Stimulated activated CD4-positive, alpha-beta T cell treated with anti-CD3 and anti-CD28 coated beads, TNF-alpha, amount 100 ng/mL, for 4 hours (primary cell): ENCODE measurements around the gene KCNQ1OT1.

Experiments
- DNase-seq, 3 experiments: peaks; one replicate each; pipeline ENCODE4 v3.0.0-alpha.2; 2020; ENCODE audit warnings: low read depth in 3 of 3

KCNQ1OT1 gene

GRCh38 chr11:2669634-2670469 is 29.9 kb downstream of the KCNQ1OT1 start:
- no peak for DNase-seq

DNA sequence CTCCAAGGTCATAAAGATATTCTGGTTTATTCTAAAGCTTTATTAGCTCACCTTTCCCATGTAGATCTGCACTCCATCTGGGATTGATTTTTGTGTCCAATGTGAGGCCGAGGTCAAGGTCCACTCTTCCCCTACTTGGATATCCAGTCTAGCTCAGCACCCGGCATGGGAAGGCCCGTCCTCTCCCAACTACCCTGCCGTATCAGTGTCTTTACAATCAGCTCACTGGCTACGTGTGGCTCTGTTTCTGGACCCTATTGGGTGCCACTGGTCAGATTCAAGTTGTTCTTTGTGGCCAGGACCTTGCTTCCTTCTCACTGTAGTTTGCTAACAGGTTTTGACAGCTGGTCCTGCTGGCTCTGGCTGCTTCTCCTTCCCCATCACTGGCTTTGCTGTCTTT is 30.9 kb downstream of the KCNQ1OT1 start:
- no peak for DNase-seq

DNA sequence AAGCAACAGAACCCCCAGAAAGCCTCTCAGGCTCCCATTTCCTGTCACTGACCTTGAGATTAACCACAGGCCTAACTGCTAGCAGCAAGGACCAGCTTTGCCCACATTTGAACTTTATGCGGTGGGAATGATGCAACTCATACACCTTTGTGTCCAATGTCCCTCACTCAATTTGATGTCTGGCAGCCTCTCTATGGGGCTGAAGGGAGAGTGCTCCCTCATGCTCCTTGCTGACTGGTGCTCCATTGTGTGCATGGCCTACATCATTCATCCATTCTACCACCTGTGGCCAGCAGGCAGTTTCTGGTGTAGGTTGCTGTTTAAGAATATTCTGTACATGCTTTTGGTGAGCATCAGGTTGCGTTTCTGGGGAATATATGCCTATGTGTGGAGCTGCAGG is 31.9 kb downstream of the KCNQ1OT1 start:
- DNase-seq = no peak

DNA sequence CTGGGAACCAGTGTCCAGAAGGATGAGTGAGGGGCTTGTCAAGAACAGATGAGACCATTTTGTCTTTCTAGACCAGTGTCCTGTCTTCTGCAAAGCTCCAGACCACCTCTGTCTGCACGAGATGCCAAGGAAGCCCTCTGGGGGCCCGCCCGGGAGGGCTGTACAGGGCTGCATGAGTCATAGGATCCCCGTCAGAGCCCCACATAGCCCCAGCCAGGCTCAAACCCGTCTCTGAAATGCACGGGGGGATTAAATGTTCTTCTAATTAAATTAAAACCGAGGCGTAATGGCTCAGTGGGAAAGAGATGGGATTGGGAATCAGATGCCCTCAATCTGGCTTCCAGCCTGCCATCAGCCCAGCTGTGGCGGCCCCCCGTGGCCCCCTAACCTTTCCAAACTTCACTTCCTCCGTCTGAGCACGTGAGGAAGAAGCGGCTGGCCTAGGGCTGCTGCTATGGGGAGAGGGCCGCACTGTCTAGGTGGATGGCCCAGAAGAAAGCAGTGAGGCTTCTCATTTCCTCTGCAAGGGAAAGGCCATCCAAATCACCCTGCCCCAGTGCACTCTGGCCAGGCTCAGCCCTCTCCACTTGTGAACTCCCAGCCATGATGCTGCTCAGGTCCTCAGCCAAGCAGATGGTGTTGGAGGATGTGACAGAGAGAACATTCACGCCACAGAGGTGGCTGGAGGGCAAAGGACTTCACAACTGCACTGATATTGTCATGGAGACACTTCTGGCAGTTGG is 32.8 kb downstream of the KCNQ1OT1 start:
- no peak for DNase-seq

GRCh38 chr11:2666401-2666741 is 33.4 kb downstream of the KCNQ1OT1 start:
- no peak for DNase-seq

DNA sequence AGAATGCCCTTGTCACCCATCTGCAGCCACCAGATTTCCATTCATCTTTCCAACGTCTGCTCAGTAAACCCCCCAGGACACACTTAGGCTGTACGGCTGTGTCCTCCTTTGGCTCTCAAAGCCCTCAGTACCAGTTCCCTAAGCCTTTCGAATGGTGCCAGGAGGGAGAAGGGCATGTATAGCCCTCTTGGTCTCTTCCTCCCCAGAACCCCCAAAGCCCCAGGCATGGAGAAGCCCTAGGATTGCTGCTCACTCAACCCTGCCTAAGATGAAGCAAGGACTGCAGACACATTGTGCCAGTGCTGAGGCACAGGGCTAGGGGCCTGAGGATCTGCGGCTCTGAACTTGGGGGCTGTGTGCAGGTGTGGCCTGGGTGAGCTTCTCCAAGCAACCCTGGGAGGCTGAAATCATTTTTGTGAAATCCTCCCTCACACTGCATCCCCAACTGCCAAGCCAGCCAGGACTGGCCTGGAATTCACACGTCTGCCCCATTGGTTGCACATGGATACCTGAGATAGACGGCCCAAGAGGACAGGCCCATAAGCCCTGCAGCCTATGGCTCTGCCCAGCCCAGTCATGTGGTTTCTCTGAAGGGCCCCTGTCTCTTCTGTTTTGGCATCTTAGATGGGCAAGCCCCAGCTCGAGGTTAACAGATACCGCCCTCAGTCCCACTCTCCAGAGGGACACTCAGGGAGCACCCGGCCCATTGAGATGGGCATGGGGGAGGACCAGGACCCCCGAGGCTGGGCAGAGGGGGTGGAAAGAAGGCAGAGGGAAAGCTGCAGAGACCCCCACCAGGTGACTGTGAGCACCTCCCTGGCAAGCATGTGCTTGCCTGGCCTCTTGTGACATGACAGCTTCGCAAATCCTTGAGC is 34.0 kb downstream of the KCNQ1OT1 start:
- no peak for DNase-seq

DNA sequence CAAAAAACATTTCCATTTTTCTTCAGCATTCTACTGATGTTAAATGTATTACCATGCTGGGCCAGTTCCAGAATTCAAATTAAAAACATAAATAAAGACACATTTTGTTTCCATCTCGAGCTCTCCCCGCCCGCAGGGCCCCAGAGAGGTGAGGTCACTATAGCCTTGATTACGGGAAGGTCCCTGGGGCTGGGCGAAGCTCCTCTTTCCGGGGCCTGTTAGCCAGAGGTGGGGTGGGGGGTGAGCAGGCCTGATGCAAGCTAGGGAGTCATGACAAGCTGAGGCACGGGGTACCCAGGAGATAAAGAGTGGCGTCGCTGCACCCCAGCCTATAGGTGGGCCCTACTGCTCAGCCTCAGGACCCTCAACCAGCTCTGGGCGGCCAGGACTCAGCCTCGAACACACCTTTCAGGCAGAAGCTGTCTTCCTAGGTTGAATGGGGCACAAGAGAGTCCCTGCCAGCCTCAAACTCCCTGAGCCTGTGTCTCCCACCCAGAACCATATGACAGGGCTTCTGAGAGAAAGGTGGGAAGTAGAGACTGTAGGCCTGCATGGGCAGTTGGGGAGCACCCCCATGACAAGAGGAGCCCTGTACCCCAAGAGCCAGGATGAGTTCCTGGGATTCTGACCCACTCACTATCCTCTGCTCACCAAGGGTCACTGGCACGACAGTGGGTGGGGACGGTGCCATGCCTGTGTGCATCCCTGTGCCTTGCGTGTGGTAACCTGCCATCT is 34.8 kb downstream of the KCNQ1OT1 start:
- no peak for DNase-seq

DNA sequence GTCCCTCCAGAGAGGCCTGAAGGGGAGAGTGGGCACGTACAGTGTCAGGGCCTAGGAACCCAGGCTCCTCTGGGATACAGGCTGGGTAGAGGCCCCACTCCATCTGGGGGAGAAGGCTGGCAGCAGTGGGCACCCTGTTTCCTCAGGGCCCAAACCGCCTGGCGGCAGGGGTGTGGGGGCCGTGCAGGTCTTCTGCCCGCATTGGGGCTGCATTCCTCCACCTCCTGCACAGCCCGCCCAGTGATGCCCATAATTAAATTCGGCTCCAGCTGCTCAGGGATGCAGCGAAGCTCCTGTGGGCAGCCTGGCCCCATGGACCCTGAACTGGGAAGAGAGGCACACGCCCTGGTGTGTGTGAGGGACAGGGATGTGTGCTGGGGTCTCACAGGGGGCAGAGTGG is 35.4 kb downstream of the KCNQ1OT1 start:
- no peak for DNase-seq

- no peak for DNase-seq
Observed at GRCh38 chr11:2663915-2664314, 35.9 kb downstream of the KCNQ1OT1 start.

- DNase-seq = no peak
Observed at GRCh38 chr11:2663506-2663905, 36.3 kb downstream of the KCNQ1OT1 start.

- DNase-seq = no peak
Observed at GRCh38 chr11:2662430-2663299, 37.1 kb downstream of the KCNQ1OT1 start.

GRCh38 chr11:2662024-2662312 is 37.8 kb downstream of the KCNQ1OT1 start:
- no peak for DNase-seq

DNA sequence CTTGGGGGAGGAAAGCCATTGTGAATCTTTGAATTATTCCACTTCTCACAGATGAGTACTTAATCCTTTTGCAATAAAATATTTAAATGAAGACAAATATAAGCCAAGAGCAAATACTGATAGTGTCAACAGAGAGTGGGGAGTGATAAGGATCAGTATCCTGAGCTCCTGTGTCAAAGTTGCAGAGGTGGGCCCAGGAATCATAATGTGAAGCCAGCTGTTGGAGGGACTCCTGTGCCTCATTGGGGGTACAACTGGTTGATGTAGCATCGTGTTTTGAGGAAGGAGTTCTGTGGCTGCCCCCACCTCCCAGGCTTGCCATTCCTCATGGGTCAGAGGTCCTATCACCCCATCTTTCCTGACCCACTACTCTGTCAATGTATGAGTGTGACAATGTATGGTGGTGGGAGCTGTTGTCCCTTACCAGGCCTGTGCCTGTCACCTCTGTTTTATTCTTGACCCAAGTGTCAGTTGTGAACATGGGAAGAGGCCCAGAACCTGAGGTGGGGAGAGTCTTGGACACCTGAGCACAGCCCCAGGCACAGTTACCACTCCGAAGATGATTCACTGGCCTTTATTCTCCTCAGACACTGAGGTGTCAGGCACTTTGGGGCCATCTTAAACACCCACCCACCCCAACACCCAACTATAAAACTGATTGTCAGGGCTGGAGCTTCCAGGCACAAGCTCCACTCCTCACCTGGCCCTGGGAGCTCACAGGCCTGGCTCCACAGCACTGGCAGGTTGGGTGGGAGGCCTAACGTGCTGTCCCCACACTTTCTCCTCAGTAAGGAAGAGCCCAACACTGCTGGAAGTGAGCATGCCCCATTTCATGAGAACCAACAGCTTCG is 38.4 kb downstream of the KCNQ1OT1 start:
- DNase-seq = no peak

- DNase-seq = no peak
Observed at GRCh38 chr11:2660357-2660939, 39.3 kb downstream of the KCNQ1OT1 start.

DNA sequence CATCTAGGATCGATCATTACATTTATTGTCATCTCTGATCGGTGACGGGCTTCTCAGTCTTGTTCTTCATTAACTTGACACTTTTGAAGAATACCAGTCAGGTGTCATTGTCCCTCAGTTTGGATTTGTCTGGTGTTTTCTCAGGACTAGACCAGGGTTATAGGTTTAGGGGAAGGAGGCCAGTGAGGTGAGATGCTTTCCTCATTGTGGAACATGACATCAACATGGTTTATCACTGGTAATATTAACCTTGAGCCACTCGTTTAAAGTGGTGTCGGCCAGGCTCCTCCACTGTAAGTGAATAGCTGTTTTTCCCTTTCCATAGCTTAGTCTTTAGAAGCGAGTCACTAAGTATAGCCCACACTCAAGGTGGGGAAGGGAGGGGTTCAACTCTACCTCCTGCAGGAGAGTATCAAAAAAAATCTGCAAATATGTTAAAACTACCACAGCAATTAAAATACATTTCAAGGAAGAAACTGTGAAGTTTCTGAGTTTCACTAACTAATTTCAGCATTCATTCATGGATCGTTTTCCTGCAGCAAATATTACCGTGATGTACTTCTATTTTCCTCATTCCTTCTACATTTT is 42.0 kb downstream of the KCNQ1OT1 start:
- DNase-seq = no peak

DNA sequence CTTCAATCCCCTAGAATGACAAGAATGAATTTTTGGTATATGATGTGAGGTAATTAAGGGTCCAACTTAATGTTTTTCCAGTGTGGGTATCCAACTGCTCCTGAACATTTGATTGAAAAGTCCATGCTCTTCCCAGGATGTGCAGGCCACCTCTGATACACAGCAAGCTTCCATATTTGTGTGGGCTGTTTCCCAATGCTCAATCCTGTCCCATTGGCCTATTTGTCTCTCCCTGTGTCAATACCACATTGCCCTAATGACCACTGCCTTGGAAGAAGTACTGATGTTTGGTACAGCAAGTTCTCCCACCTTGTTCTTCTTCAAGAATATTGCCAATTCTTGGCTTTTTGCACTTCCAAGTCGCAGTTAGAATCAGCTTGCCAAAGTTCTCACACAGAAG is 42.9 kb downstream of the KCNQ1OT1 start:
- DNase-seq = no peak

DNA sequence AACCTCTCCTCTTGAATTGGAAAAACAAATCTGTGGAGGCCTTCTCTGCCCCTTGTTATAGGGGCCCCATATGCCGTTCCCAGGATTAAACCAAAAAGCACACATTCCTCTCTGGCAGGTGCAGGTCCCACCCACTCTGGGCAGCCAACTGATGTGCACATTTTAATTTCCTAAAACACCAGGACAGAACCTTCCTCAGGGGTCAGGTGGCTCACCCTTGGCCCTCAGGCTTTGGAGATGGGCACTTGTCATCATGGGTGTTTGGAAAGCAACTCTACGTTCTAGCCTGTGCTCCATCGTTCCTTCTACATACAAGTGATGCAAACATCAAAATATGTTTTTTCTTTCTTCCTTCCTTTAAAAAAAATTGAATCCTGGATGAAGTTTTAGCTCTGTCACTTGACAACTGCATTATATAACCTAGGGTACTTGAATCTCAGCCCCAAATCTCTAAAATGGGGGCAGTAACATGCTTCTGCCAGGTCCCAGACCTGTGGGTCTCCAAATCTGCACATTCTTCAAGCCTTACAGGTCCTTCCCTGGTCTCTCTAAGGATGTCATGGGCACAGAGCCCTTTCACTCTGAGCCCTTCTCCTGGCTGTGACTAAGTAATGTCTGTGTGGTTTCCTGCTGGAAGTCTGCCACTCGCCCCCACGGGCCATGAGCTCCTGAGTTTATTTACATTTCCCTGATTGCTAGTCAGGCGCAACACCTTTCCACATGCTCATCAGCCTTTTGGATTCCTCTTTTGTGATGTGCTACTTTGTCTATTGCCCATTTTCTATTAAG is 43.8 kb downstream of the KCNQ1OT1 start:
- no peak for DNase-seq

GRCh38 chr11:2655016-2655719 is 44.6 kb downstream of the KCNQ1OT1 start:
- no peak for DNase-seq
